ENCODE results near the gene BCL2L12. TPM values are rescaled to one million over a fixed set of nuclear protein-coding genes. Genes with fewer than 3 reads are reported as not detected.

Gene BCL2L12
- total RNA-seq, 4 donors from 2014 or later: 3.6 to 9.2 (median 5.9) TPM

- DNase-seq (ENCODE audit: low spot score) (no peak), ATAC-seq (ENCODE audit: low FRiP score) (no peak)
- no peak for TF ChIP-seq CTCF (IDR thresholded peaks at IDR 0.05)
Observed at GRCh38 chr19:49691243-49692146, 25.8 kb downstream of the BCL2L12 start.

GRCh38 chr19:49692147-49692506 is 26.4 kb downstream of the BCL2L12 start:
- no peak for ATAC-seq (ENCODE audit: low FRiP score)
- TF ChIP-seq CTCF (IDR thresholded peaks at IDR 0.05): no peak
- no peak for DNase-seq (ENCODE audit: low spot score)

GRCh38 chr19:49696115-49696514 is 30.4 kb downstream of the BCL2L12 start:
- DNase-seq (ENCODE audit: low spot score) (no peak), ATAC-seq (ENCODE audit: low FRiP score) (no peak)
- TF ChIP-seq CTCF (IDR thresholded peaks at IDR 0.05): no peak

GRCh38 chr19:49696865-49697264 is 31.1 kb downstream of the BCL2L12 start:
- ATAC-seq (ENCODE audit: low FRiP score) (no peak), DNase-seq (ENCODE audit: low spot score) (no peak)
- no peak for TF ChIP-seq CTCF (IDR thresholded peaks at IDR 0.05)

GRCh38 chr19:49699364-49699763 is 33.6 kb downstream of the BCL2L12 start:
- ATAC-seq (ENCODE audit: low FRiP score): no peak

GRCh38 chr19:49700563-49700962 is 34.8 kb downstream of the BCL2L12 start:
- no peak for DNase-seq (ENCODE audit: low spot score)
- ATAC-seq (ENCODE audit: low FRiP score): no peak
- no peak for TF ChIP-seq CTCF (IDR thresholded peaks at IDR 0.05)

More at GRCh38 chr19:49699364-49699763, 33.6 kb downstream of the BCL2L12 start:
- DNase-seq (ENCODE audit: low spot score): no peak
- no peak for TF ChIP-seq CTCF (IDR thresholded peaks at IDR 0.05)

- TF ChIP-seq CTCF (IDR thresholded peaks at IDR 0.05): no peak
- DNase-seq (ENCODE audit: low spot score) (no peak), ATAC-seq (ENCODE audit: low FRiP score) (no peak)
Observed at GRCh38 chr19:49701271-49701786, 35.6 kb downstream of the BCL2L12 start.
